ENCODE data around the gene CRK. TPM values are rescaled to one million over a fixed set of nuclear protein-coding genes. Genes with fewer than 3 reads are reported as not detected.

The CRK gene
- 65.8 to 70.4 TPM (median 70.4 TPM) in 3 replicates for total RNA-seq
- long read RNA-seq, transcript CRK-201 (3 exons, 3,880 nt) = minor isoform, 91 of 201 reads
- long read RNA-seq, transcript CRK-202 (3 exons, 3,675 nt) = major isoform, 100 of 201 reads
- long read RNA-seq, partial matches to known transcripts = 4 of 201 reads
- long read RNA-seq, other reads (novel, unspliced or antisense) = 6 of 201 reads

GRCh38 chr17:1455797-1456599 lies at the start of gene CRK:
Gene CRK (minus strand): TSS chr17:1456232. CDS start chr17:1456117, 115 bp downstream.
- H3K9me3 Mint-ChIP-seq (ENCODE audit: low read depth) = no peaks in the 10 kb centered on the region
- TF ChIP-seq CTCF (IDR thresholded peaks at IDR 0.05) = no peak
- H3K27ac Mint-ChIP-seq (ENCODE audit: unreplicated experiment) = peak within 1 kb of the TSS; percentile 96
- H3K4me3 Mint-ChIP-seq (ENCODE audit: unreplicated experiment) = peak within 1 kb of the TSS; percentile 83
- DNase-seq (ENCODE audit: low spot score) = peak; percentile 97
- peaks cover 2% of the 10 kb centered on the region for H3K36me3 Mint-ChIP-seq (ENCODE audit: low read depth)
- peaks cover 59% of the 10 kb centered on the region for H3K4me1 Mint-ChIP-seq (ENCODE audit: low read depth)
- H3K27me3 Mint-ChIP-seq (ENCODE audit: low read depth) = no peaks in the 10 kb centered on the region

GRCh38 chr17:1505586-1505985 lies 49.6 kb upstream of the CRK start:
- H3K9me3 Mint-ChIP-seq (ENCODE audit: low read depth) = no peaks in the 10 kb centered on the region
- peaks cover 18% of the 10 kb centered on the region for H3K36me3 Mint-ChIP-seq (ENCODE audit: low read depth)
- H3K27me3 Mint-ChIP-seq (ENCODE audit: low read depth) = no peaks in the 10 kb centered on the region
- no peak for TF ChIP-seq CTCF (IDR thresholded peaks at IDR 0.05)
- no peak for DNase-seq (ENCODE audit: low spot score)
- no peak overlapping the region for H3K4me3 Mint-ChIP-seq (ENCODE audit: unreplicated experiment)
- peaks cover 5% of the 10 kb centered on the region for H3K4me1 Mint-ChIP-seq (ENCODE audit: low read depth)
- H3K27ac Mint-ChIP-seq (ENCODE audit: unreplicated experiment) = no peak overlapping the region

- DNase-seq (ENCODE audit: low spot score) = no peak
- no peak overlapping the region for H3K27ac Mint-ChIP-seq (ENCODE audit: unreplicated experiment)
- no peak for TF ChIP-seq CTCF (IDR thresholded peaks at IDR 0.05)
- no peak overlapping the region for H3K4me3 Mint-ChIP-seq (ENCODE audit: unreplicated experiment)
- H3K27me3 Mint-ChIP-seq (ENCODE audit: low read depth) = no peaks in the 10 kb centered on the region
- H3K9me3 Mint-ChIP-seq (ENCODE audit: low read depth) = no peaks in the 10 kb centered on the region
- peaks cover 18% of the 10 kb centered on the region for H3K36me3 Mint-ChIP-seq (ENCODE audit: low read depth)
- peaks cover 5% of the 10 kb centered on the region for H3K4me1 Mint-ChIP-seq (ENCODE audit: low read depth)
Observed at GRCh38 chr17:1504866-1505265, 48.8 kb upstream of the CRK start.

- Mint-ChIP-seq H3K9me3 (ENCODE audit: low read depth) (no peaks in the 10 kb centered on the region), H3K4me1 (ENCODE audit: low read depth) (peaks cover 15% of the 10 kb centered on the region), H3K36me3 (ENCODE audit: low read depth) (peaks cover 12% of the 10 kb centered on the region), H3K4me3 (ENCODE audit: unreplicated experiment) (no peak overlapping the region), H3K27ac (ENCODE audit: unreplicated experiment) (no peak overlapping the region), H3K27me3 (ENCODE audit: low read depth) (no peaks in the 10 kb centered on the region)
- no peak for DNase-seq (ENCODE audit: low spot score)
- TF ChIP-seq CTCF (IDR thresholded peaks at IDR 0.05) = no peak
Observed at GRCh38 chr17:1503699-1504098, 47.7 kb upstream of the CRK start.

- no peak overlapping the region for H3K4me3 Mint-ChIP-seq (ENCODE audit: unreplicated experiment)
- no peak for DNase-seq (ENCODE audit: low spot score)
- peak overlapping the region; percentile 54 for H3K27ac Mint-ChIP-seq (ENCODE audit: unreplicated experiment)
- H3K36me3 Mint-ChIP-seq (ENCODE audit: low read depth) = peaks cover 1% of the 10 kb centered on the region
- no peak for TF ChIP-seq CTCF (IDR thresholded peaks at IDR 0.05)
- H3K27me3 Mint-ChIP-seq (ENCODE audit: low read depth) = no peaks in the 10 kb centered on the region
- H3K9me3 Mint-ChIP-seq (ENCODE audit: low read depth) = no peaks in the 10 kb centered on the region
- peaks cover 38% of the 10 kb centered on the region for H3K4me1 Mint-ChIP-seq (ENCODE audit: low read depth)
Observed at GRCh38 chr17:1498869-1499268, 42.8 kb upstream of the CRK start.

All from chondrocyte (in vitro differentiated cells).